Measurements from ENCODE around the gene C3orf20. TPM values are rescaled to one million over a fixed set of nuclear protein-coding genes. Genes with fewer than 3 reads are reported as not detected.
"Not testable (repeated sequence)": the region's sequence is repeated elsewhere in the genome, so short reads cannot be mapped to it uniquely, and the experiment has no call there.

The C3orf20 gene
- total RNA-seq, 1 donor from 2014 or later = not detected

DNA sequence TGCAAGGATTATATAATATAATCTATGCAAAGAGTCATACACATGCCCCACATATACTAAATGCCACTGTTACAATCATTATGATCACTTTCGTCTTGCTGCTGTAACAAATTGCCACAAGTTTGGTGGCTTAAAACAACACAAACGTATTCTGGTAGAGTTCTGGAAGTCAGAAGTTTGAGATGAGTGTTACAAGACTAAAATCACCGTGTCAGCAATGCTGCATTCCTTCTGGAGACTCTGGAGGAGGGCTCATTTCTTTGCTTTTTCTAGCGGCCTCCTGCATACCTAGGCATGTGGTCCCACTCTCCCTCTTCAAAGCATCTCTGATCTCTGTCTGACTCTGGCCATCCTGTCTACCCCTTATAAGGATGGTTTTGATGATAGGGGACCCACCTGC is 24.7 kb upstream of the C3orf20 start:
- no peak for DNase-seq (ENCODE audit: low read depth)

- peak; percentile 99 for DNase-seq (ENCODE audit: low read depth)
Measured at GRCh38 chr3:14651440-14652251, 23.3 kb upstream of the C3orf20 start, which contains the start of gene CCDC174. Gene CCDC174 (plus strand): TSS chr3:14651762. CDS start chr3:14651837, 75 bp downstream.

GRCh38 chr3:14652360-14652907 is 22.5 kb upstream of the C3orf20 start:
- DNase-seq (ENCODE audit: low read depth) = not testable (repeated sequence)

DNA sequence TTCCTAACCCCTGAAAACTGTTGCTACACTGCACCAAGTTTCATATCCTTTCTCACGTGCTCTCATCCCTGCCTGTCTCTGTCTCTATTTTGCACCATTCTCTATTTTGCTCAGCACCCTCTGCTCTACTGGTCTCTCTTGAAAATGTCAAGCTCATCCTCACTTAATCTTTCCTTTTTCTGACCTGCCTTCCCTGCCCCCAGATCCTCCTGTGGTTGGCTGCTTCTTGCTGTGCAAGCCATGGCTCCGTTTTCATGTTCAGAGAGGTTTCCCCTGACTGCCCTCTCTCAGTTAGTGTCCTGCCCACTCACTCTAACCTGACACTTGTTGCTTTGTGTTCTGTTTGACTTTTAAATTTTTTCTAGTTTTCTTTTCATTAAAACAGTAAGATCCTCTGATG is 17.4 kb upstream of the C3orf20 start:
- no peak for DNase-seq (ENCODE audit: low read depth)

GRCh38 chr3:14658978-14659377 is 16.0 kb upstream of the C3orf20 start:
- DNase-seq (ENCODE audit: low read depth) = no peak

- DNase-seq (ENCODE audit: low read depth) = no peak
Measured at GRCh38 chr3:14660942-14661341, 14.0 kb upstream of the C3orf20 start.

DNA sequence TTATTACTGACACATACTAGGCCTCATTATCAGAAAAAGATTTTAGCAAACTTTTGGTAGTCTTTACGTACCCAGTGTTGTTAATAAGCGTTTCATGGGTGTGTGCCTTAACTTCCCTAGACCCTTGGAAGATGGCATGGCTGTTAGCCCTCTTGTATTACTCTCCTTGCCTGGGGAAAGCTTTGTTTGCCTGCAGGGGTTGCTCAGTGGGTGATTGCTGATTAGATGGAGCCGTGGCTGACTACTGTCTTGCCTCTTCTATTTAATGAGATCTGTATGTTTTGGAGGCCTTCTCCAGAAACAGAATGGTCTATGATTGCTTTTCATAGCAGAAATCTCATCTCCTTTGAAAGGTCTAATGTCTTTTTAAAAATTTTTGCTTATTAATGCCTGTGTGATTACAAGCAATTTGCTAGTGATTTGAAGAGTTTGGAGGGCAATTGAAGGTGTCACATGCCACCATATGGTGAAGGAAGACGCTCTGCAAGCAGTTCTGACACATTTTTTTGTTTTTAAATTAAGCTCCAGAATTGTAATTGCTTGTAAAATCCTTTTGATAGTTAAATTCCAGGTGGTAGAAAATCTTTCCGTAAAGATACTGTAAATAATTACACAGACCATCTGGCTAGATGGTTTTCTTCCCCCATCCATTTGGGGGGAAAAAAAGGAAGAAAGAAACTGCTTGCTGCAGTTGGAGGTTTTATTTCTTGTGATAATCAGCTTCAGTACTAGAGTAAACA is 11.4 kb upstream of the C3orf20 start:
- DNase-seq (ENCODE audit: low read depth) = no peak

DNA sequence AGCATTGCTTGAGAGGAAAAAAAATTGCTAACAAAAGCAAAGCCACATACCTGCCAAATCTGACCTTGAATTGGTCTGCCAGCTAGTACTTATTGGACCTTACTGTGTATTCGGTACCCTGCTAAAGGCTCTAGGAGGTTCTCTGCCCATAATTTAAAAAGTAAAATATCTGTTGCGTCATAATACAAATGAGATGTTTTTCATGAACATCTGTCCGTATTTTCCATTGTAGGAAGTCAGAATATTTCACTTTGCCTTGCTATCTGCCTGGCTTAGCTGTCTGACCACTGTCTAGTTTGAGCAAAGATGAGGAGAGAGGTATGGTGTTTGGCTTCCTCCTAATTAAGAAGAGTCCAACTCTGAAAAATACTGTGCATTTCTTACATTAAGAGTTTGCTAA is 10.8 kb upstream of the C3orf20 start:
- no peak for DNase-seq (ENCODE audit: low read depth)

- DNase-seq (ENCODE audit: low read depth) = no peak
Measured at GRCh38 chr3:14672588-14672987, 2.4 kb upstream of the C3orf20 start.

- DNase-seq (ENCODE audit: low read depth) = no peak
Measured at GRCh38 chr3:14676881-14677280, 1.9 kb downstream of the C3orf20 start.

- DNase-seq (ENCODE audit: low read depth) = no peak
Measured at GRCh38 chr3:14678015-14678503, 3.1 kb downstream of the C3orf20 start.

DNA sequence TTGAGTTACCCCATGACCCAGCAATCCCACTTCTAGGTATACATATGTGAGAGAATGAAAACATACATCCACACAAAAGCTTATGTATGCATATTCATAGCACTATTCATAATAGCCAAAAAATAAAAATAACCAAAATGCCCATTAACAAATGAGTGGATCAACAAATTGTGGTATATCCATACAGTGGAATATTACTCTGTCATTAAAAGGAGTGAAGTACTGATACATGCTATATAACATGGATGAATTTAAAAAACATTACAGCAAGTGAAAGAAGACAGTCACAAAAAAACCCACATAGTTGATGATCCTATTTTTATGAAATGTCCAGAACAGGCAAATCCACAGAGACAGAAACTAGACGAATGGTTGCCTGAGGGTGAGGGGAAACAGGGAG is 5.2 kb downstream of the C3orf20 start:
- no peak for DNase-seq (ENCODE audit: low read depth)

- DNase-seq (ENCODE audit: low read depth) = no peak
Measured at GRCh38 chr3:14680716-14681115, 5.8 kb downstream of the C3orf20 start.

- DNase-seq (ENCODE audit: low read depth) = no peak
Measured at GRCh38 chr3:14684447-14684846, 9.5 kb downstream of the C3orf20 start.

DNA sequence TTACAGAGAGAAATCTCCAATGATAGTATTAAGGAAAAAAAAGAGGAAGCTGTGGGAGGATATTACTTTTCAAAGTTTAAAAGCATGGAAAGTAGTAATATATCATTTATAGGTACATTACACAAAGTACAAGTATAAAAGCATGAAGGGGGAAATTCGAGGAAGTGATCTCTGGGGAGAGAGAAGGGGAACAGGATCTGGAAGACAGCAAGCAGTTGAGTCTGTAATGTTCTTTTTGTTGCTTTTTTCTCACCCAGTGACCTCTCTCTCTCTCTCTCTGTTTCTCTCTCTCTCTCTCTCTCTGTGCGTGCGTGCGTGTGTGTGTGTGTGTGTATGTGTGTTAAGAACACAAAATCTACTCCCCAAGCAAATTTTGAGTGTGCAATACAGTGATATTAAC is 10.2 kb downstream of the C3orf20 start:
- no peak for DNase-seq (ENCODE audit: low read depth)

DNA sequence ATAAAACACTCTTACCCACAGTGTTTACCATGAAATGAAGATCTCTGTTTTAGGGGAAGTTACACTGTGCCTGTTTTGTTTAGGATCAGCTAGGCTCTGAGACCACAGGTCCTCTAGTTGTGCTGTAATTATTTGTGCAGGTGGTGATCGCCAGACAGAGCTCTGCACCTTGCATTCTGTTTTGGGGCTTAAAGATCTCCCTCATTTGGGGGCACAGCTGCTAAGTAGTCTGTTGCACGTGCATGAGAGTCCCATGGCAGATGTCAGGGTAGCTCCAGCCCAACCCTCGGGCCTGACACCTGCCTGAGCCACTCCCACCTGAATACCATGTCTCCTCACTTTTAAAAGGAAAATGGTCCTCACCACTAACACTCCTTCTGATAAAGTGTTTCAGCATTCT is 12.4 kb downstream of the C3orf20 start:
- DNase-seq (ENCODE audit: low read depth) = no peak

GRCh38 chr3:14688525-14688924 is 13.6 kb downstream of the C3orf20 start:
- DNase-seq (ENCODE audit: low read depth) = no peak

GRCh38 chr3:14689247-14689980 is 14.5 kb downstream of the C3orf20 start:
- no peak for DNase-seq (ENCODE audit: low read depth)

DNA sequence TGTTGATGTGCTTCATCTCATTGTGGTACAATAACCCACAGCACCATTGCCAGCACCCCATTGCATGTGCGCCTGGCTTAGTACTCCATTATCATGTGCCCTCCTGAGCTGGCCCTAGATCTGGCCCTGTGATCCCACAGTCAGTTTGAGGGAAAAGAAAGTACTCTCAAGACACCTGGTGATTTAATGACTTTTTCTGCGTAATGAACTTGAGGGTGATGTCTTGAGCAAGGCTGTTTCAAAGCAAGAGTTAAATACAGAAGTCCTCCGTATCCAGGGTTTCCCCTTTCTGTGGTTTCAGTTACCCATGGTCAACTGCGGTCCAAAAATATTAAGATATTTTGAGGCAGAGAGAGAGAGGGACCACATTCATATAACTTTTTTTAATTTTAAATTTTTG is 16.3 kb downstream of the C3orf20 start:
- DNase-seq (ENCODE audit: low read depth) = no peak

GRCh38 chr3:14691719-14692118 is 16.8 kb downstream of the C3orf20 start:
- DNase-seq (ENCODE audit: low read depth) = no peak

DNA sequence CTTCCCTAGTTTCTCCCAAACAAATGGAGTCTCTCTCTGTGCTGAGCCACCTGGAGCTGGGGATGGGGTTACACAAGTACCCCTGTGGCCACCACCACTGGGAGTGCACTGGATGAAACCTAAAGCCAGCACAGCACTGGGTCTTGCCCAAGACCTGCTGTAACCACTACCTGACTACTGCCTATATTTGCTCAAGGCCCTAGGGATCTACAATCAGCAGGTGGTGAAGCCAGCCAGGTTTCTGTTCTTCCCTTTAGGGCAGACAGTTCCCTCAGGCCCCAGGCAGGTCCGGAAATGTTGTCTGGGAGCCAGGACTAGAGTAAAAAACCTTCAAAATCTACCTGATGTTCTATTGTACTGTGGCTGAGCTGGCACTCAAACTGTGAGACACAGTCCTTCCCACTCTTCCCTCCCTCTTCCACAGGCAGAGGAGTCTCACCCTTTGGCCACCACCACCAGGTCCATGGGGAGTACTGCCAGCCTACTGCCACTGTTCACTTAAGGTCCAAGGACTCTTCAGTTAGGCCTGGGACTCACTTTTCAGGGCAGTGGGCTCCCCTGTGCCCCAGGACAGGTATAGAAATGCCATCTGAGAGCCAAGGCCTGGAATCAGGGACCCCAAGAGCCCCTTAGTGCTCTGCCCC is 23.8 kb downstream of the C3orf20 start:
- DNase-seq (ENCODE audit: low read depth) = no peak

Measured in renal cortical epithelial cell (primary cell).